Ishikawa (cell line): ENCODE results near the gene ANKMY1.

ENCODE experiments used
- CEBPB ChIP-seq: IDR thresholded peaks from 2 replicates; pipeline ENCODE4 v1.6.1; 2012
- CREB1 ChIP-seq: IDR thresholded peaks from 2 replicates; pipeline ENCODE4 v1.6.1; 2012; ENCODE audit warnings: low read depth
- EGR1 ChIP-seq: IDR thresholded peaks from 2 replicates; pipeline ENCODE4 v1.6.1; 2012
- EP300 ChIP-seq: IDR thresholded peaks from 2 replicates; pipeline ENCODE4 v1.6.1; 2012; ENCODE audit warnings: borderline replicate concordance
- FOXM1 ChIP-seq: IDR thresholded peaks from 2 replicates; pipeline ENCODE4 v1.6.1; 2012; ENCODE audit warnings: low read depth, borderline replicate concordance
- NFIC ChIP-seq: IDR thresholded peaks from 2 replicates; pipeline ENCODE4 v1.6.1; 2012
- RAD21 ChIP-seq: IDR thresholded peaks from 2 replicates; pipeline ENCODE4 v1.6.1; 2012; ENCODE audit warnings: low read depth
- REST ChIP-seq: IDR thresholded peaks from 2 replicates; pipeline ENCODE4 v1.6.1; 2012; ENCODE audit warnings: low read depth, mild to moderate bottlenecking
- TAF1 ChIP-seq: IDR thresholded peaks from 2 replicates; pipeline ENCODE4 v1.6.1; 2012; ENCODE audit warnings: low read depth, mild to moderate bottlenecking
- TCF12 ChIP-seq: IDR thresholded peaks from 2 replicates; pipeline ENCODE4 v1.6.1; 2012; ENCODE audit warnings: low read depth
- TEAD4 ChIP-seq: IDR thresholded peaks from 2 replicates; pipeline ENCODE4 v1.6.1; 2012
- USF1 ChIP-seq: IDR thresholded peaks from 2 replicates; pipeline ENCODE4 v1.6.1; 2012
- YY1 ChIP-seq: IDR thresholded peaks from 2 replicates; pipeline ENCODE4 v1.6.1; 2012; ENCODE audit warnings: low read depth
- ZBTB7A ChIP-seq: IDR thresholded peaks from 2 replicates; pipeline ENCODE4 v1.6.1; 2012; ENCODE audit warnings: low read depth
- TF ChIP-seq, protein P1 (sequence below): IDR thresholded peaks from 2 replicates; pipeline ENCODE4 v1.6.1; 2012

Gene ANKMY1

DNA sequence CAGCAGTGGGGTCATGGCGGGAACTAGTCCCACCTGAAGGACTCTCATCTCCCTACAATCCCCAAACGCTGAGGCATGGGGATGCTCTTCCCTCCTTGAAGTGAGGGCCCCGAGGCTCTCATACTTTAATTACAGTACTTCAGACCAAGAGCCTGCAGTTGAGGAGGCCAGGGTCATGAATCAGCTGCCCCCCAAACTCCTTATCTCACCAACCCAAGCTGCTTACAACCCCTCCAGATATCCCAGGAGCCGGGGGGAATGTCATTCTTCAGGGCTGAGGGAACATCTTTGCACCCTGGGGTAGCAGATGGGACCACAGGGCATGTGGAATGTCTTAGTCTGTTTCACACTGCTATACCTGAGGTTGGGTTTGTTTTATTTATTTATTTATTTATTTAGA lies 26.0 kb upstream of the ANKMY1 start:
- no peak for TF ChIP-seq TEAD4
- TF ChIP-seq, protein P1, sequence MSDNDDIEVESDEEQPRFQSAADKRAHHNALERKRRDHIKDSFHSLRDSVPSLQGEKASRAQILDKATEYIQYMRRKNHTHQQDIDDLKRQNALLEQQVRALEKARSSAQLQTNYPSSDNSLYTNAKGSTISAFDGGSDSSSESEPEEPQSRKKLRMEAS = no peak
- TF ChIP-seq REST = no peak
- no peak for TF ChIP-seq CREB1

GRCh38 chr2:240582781-240583180 lies 25.0 kb upstream of the ANKMY1 start:
- TF ChIP-seq YY1 (no peak), ZBTB7A (no peak), TCF12 (no peak), CREB1 (no peak)
- TF ChIP-seq, protein P1 = no peak

DNA sequence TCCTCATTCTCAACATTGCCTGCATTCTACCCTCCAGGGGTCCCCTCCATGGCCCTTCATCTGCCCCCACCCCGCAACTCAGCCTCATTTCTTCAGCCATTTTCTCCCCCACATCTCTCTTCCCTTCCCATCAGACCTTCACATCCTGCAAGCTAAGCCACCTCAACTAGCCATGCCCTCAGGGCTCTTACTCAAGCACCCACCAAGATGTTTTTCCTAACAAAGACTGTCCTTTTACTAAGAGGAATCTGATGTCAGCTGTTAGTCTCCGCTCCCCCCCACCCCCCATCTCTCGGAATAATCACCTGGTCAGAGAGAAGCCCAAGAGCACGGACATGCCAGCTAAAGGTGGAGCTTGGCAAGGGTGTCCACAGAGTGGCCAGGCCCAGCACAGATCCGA lies 24.0 kb upstream of the ANKMY1 start:
- TF ChIP-seq YY1 = no peak

GRCh38 chr2:240579771-240580614 lies 22.2 kb upstream of the ANKMY1 start:
- TF ChIP-seq FOXM1 (no peak), EP300 (0 out of 2 replicates have a peak, but pooled peaks have one; percentile 15), NFIC (peak; percentile 20; the same call in 1 of the 2 replicates), RAD21 (no peak), TCF12 (no peak), TAF1 (no peak), USF1 (peak; percentile 9; the same call in 1 of the 2 replicates)
- TF ChIP-seq, protein P1 = peak; percentile 82

DNA sequence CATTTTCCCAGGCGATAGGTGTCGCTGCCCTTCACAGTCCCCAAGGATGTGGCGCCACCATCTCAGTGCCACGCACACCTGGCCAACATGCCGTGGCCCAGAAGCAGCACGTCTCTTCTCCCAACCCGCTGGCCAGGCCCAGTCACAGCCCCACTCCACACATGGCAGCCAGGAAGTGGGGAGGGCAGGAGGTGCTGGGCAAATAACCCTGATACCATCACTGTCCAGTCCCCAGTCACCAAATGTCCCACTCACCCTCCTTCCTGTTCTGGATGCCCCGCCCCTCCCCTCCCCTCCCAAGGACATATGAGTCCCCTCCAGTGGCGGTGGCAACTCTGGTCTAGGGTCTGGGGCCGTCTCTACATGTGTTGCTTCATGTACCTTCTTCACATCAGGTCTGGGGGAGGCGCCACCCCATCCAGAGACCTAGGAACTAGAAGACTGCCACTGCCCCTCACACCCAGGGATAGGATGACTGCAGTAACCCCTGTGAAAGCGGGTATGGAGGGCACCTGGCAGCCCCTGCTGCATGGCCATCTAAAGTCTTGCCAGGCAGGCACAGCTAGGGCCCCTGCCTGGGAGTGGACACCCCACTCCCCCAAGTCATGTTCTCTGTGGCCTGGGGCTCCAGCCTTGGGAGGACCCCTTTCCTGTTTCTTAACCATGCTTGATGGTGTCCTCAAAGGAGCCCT lies 21.4 kb upstream of the ANKMY1 start:
- TF ChIP-seq FOXM1 (no peak), NFIC (no peak), RAD21 (no peak), REST (no peak), YY1 (no peak)

- TF ChIP-seq RAD21 (no peak), TEAD4 (no peak), USF1 (no peak), CEBPB (no peak), YY1 (no peak), EP300 (no peak), REST (no peak), TCF12 (no peak), FOXM1 (no peak), NFIC (no peak), CREB1 (no peak), ZBTB7A (no peak), TAF1 (no peak), EGR1 (no peak)
- TF ChIP-seq, protein P1 = no peak
These were observed 20.7 kb upstream of the ANKMY1 start for GRCh38 chr2:240578488-240578887.
